GM19463 (cell line): ENCODE data around the gene AKAP6.

Experiments used
- ATAC-seq: cut with Tn5 transposase; IDR thresholded peaks from one replicate; pipeline ENCODE4 v1.9.1; 2021; ENCODE audit warnings: mild to moderate bottlenecking, moderate library complexity; ENCODE audit not compliant: unreplicated experiment

The AKAP6 gene

DNA sequence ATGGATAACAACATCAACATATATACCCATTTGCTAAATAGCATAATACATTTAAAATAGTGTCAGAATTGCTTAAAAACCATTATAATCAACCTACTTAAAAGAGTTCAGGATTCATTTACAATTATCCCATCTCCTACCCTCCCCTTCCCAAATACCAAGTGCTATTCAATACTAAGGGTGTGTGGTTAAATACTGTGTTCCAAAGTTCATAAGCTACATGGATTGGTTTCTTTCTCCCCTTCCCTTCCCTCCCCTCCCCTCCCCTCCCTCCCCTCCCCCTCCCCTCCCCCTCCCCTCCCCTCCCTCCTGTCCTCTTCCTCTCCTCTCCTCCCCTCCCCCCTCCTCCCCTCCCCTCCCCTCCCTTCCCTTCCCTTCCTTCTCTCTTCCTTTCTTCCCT is 512.6 kb downstream of the AKAP6 start:
- ATAC-seq = no peak

DNA sequence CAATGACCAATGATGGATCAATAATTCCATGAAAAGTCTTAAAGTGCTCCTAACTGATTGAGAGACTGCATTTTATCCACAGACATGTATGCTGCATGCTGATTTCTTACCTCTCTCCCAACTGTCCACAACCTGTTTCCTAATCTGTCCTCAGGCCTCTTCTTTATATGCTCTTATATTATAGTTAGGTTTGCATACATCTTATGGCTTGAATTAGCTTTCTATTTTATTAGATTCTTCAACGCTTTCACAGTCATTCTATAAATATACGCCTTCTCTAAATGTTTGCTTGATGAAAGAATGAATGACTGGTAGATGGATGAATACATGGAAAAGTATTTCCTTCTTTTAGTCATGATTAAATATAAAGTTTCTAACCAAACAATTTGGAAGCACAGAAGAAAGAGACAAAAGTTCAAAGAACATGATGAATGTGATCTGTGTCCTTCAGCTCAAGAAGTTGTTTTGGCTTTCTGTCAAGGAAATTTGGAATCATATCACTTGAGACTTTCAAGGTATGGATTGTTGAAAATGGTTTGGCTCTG is 517.8 kb downstream of the AKAP6 start:
- no peak for ATAC-seq

- no peak for ATAC-seq
These were observed 518.8 kb downstream of the AKAP6 start for GRCh38 chr14:32847867-32848266.

- no peak for ATAC-seq
These were observed 536.8 kb downstream of the AKAP6 start for GRCh38 chr14:32865827-32866376.

DNA sequence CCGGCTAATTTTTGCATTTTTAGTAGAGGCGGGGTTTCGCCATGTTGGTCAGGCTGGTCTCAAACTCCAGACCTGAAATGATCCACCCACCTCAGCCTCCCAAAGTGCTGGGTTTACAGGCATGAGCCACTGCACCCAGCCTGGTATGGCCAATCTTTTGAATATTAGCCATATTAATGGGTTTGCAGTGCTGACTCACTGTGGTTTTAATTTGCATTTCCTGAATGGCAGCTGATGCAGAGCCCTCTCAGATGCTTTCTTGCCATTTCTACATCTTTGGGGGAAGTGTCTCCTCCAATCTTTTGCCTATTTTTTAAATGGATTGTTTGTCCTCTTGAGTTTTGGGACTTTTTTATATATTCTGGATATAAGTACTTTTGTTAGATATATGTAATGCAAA is 554.1 kb downstream of the AKAP6 start:
- ATAC-seq = no peak
